WTC11 (cell line): Measurements from ENCODE around the gene SLC39A3. TPM values are rescaled to one million over a fixed set of nuclear protein-coding genes. Genes with fewer than 3 reads are reported as not detected.

Experiments used
- ATAC-seq: fragments of 200-7000 bp; cut with Tn5 transposase; 2 replicates; pipeline ENCODE4 v1.10.0; 2021; ENCODE audit warnings: mild to moderate bottlenecking, moderate library complexity
- CTCF ChIA-PET: fragments of 300-600 bp; sonication (Branson Sonifier 250); formaldehyde crosslinking; loops from one replicate; lab custom pipeline; 2021; ENCODE audit warnings: antibody characterized with exemption; lab: Charles Lee
- POLR2A ChIA-PET: fragments of 350-600 bp; sonication (Branson Sonifier 250); formaldehyde crosslinking; loops from one replicate; lab custom pipeline; 2021; ENCODE audit warnings: antibody characterized with exemption; lab: Charles Lee
- DNase-seq: peaks from one replicate; pipeline ENCODE4 v3.0.0; 2021; ENCODE audit warnings: low spot score
- H3K27ac Mint-ChIP-seq: 2 replicates; pipeline ENCODE4 v1.8.0; 2021; ENCODE audit warnings: mixed read lengths
- H3K27me3 Mint-ChIP-seq: 2 replicates; pipeline ENCODE4 v1.8.0; 2021; ENCODE audit warnings: low read depth, mild to moderate bottlenecking, moderate library complexity, mixed read lengths
- H3K36me3 Mint-ChIP-seq: 2 replicates; pipeline ENCODE4 v1.8.0; 2021; ENCODE audit warnings: mixed read lengths
- H3K4me1 Mint-ChIP-seq: 2 replicates; pipeline ENCODE4 v1.8.0; 2022; ENCODE audit warnings: mixed read lengths
- H3K4me3 Mint-ChIP-seq: 2 replicates; pipeline ENCODE4 v1.8.0; 2021; ENCODE audit warnings: mild to moderate bottlenecking, moderate library complexity, mixed read lengths
- H3K9me3 Mint-ChIP-seq: 2 replicates; pipeline ENCODE4 v1.8.0; 2021; ENCODE audit warnings: mixed read lengths
- E2F4 ChIP-seq: sonication (generic); formaldehyde crosslinking; IDR thresholded peaks from 2 replicates; pipeline ENCODE4 v1.8.1; 2022; ENCODE audit warnings: low read depth, mild to moderate bottlenecking, moderate library complexity, missing genetic modification reagents, borderline replicate concordance
- ESRRA ChIP-seq: sonication (generic); formaldehyde crosslinking; IDR thresholded peaks from 2 replicates; pipeline ENCODE4 v1.8.1; 2022; ENCODE audit warnings: mild to moderate bottlenecking, missing genetic modification reagents, borderline replicate concordance
- GRHL2 ChIP-seq: fragments of 250-450 bp; sonication (Bioruptor Pico); IDR thresholded peaks from 2 replicates; pipeline ENCODE4 v1.8.0; 2022; ENCODE audit warnings: mild to moderate bottlenecking, moderate library complexity; ENCODE audit not compliant: insufficient replicate concordance, severe bottlenecking
- IRF2 ChIP-seq: sonication (generic); formaldehyde crosslinking; IDR thresholded peaks from 2 replicates; pipeline ENCODE4 v1.8.0; 2022; ENCODE audit warnings: low read depth, missing genetic modification reagents, borderline replicate concordance
- KAT7 ChIP-seq: sonication (generic); formaldehyde crosslinking; IDR thresholded peaks from 2 replicates; pipeline ENCODE4 v1.8.1; 2023; ENCODE audit warnings: missing genetic modification reagents, mild to moderate bottlenecking, borderline replicate concordance
- MXD4 ChIP-seq: fragments of 250-450 bp; sonication (Bioruptor Pico); IDR thresholded peaks from 2 replicates; pipeline ENCODE4 v1.8.0; 2021; ENCODE audit warnings: mild to moderate bottlenecking, moderate library complexity, borderline replicate concordance
- NFATC4 ChIP-seq: fragments of 250-450 bp; sonication (Bioruptor Pico); IDR thresholded peaks from 2 replicates; pipeline ENCODE4 v1.9.0; 2021; ENCODE audit warnings: mild to moderate bottlenecking
- NFE2L1 ChIP-seq: sonication (generic); formaldehyde crosslinking; IDR thresholded peaks from 2 replicates; pipeline ENCODE4 v1.8.1; 2023; ENCODE audit warnings: missing genetic modification reagents
- NR3C1 ChIP-seq: sonication (generic); formaldehyde crosslinking; conservative IDR thresholded peaks from 2 replicates; pipeline ENCODE4 v1.8.1; 2023; ENCODE audit warnings: low read depth, mild to moderate bottlenecking, missing genetic modification reagents
- SMAD4 ChIP-seq: sonication (generic); formaldehyde crosslinking; IDR thresholded peaks from 2 replicates; pipeline ENCODE4 v1.8.0; 2022; ENCODE audit warnings: mild to moderate bottlenecking, missing genetic modification reagents
- TP53 ChIP-seq: sonication (generic); formaldehyde crosslinking; IDR thresholded peaks from 2 replicates; pipeline ENCODE4 v1.8.1; 2023; ENCODE audit warnings: mild to moderate bottlenecking, missing genetic modification reagents
- ZNF121 ChIP-seq: sonication (generic); formaldehyde crosslinking; IDR thresholded peaks from 2 replicates; pipeline ENCODE4 v1.8.0; 2023; ENCODE audit warnings: missing genetic modification reagents
- ZNF219 ChIP-seq: sonication (generic); formaldehyde crosslinking; IDR thresholded peaks from 2 replicates; pipeline ENCODE4 v1.8.0; 2023; ENCODE audit warnings: missing genetic modification reagents, mild to moderate bottlenecking, borderline replicate concordance
- ZNF263 ChIP-seq: sonication (generic); formaldehyde crosslinking; IDR thresholded peaks from 2 replicates; pipeline ENCODE4 v1.8.1; 2022; ENCODE audit warnings: low read depth, mild to moderate bottlenecking, moderate library complexity, missing genetic modification reagents
- ZNF317 ChIP-seq: sonication (generic); formaldehyde crosslinking; IDR thresholded peaks from 2 replicates; pipeline ENCODE4 v1.8.1; 2023; ENCODE audit warnings: low read depth, mild to moderate bottlenecking, moderate library complexity, missing genetic modification reagents, borderline replicate concordance
- total RNA-seq: library from RNA; stranded (reverse); gene quantifications from 3 replicates; pipeline ENCODE4 v1.2.3, GENCODE V29; 2021
- TF ChIP-seq, protein P1 (sequence below): fragments of 250-450 bp; sonication (Bioruptor Pico); IDR thresholded peaks from 2 replicates; pipeline ENCODE4 v2.1.2; 2022; ENCODE audit warnings: mild to moderate bottlenecking, moderate library complexity
- TF ChIP-seq, protein P2 (sequence below): sonication (generic); formaldehyde crosslinking; IDR thresholded peaks from 2 replicates; pipeline ENCODE4 v1.8.0; 2022; ENCODE audit warnings: mild to moderate bottlenecking, missing genetic modification reagents
- TF ChIP-seq, protein P3 (sequence below): fragments of 250-450 bp; sonication (Bioruptor Pico); IDR thresholded peaks from 2 replicates; pipeline ENCODE4 v1.9.0; 2021; ENCODE audit warnings: mild to moderate bottlenecking
- TF ChIP-seq, protein P4 (sequence below): sonication (generic); formaldehyde crosslinking; IDR thresholded peaks from 2 replicates; pipeline ENCODE4 v1.8.1; 2023; ENCODE audit warnings: mild to moderate bottlenecking, missing genetic modification reagents
- TF ChIP-seq, protein P5 (sequence below): sonication (generic); formaldehyde crosslinking; IDR thresholded peaks from 2 replicates; pipeline ENCODE4 v1.8.0; 2023; ENCODE audit warnings: mild to moderate bottlenecking, missing genetic modification reagents

Gene SLC39A3
- total RNA-seq, 1 experiment from 2014 or later = 38.0 TPM

DNA sequence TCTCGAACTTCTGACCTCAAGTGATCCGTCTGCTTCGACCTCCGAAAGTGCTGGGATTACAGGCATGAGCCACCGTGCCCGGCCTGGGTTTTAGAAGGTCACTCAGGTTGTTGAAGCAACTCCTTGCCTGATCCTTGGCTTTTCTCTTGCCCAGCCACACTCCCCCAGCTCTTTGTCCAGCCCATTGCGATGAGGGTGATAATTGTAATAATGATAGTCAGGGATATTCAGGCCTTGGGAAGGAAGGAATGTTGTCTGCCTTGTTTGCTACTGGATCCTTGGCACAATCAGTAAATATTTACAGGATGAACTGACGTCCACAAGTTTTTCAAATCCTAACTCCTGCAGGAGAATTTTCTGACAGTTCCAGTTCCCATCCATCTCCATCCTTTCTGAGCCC, 47.3 kb upstream of the SLC39A3 start (continued):
- TF ChIP-seq E2F4 = no peak
- no peak for TF ChIP-seq NR3C1 (CRISPR knock-in tag)
- no peak for TF ChIP-seq ZNF263 (CRISPR knock-in tag)
- TF ChIP-seq, protein P1, sequence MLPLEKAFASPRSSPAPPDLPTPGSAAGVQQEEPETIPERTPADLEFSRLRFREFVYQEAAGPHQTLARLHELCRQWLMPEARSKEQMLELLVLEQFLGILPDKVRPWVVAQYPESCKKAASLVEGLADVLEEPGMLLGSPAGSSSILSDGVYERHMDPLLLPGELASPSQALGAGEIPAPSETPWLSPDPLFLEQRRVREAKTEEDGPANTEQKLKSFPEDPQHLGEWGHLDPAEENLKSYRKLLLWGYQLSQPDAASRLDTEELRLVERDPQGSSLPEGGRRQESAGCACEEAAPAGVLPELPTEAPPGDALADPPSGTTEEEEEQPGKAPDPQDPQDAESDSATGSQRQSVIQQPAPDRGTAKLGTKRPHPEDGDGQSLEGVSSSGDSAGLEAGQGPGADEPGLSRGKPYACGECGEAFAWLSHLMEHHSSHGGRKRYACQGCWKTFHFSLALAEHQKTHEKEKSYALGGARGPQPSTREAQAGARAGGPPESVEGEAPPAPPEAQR (CRISPR knock-in tag) = no peak
- no peak for TF ChIP-seq MXD4
- TF ChIP-seq ESRRA (CRISPR knock-in tag) = no peak
- no peak for TF ChIP-seq ZNF121 (CRISPR knock-in tag)
- no peak for TF ChIP-seq KAT7 (CRISPR knock-in tag)
- TF ChIP-seq TP53 (CRISPR knock-in tag) = no peak
- TF ChIP-seq, protein P2, sequence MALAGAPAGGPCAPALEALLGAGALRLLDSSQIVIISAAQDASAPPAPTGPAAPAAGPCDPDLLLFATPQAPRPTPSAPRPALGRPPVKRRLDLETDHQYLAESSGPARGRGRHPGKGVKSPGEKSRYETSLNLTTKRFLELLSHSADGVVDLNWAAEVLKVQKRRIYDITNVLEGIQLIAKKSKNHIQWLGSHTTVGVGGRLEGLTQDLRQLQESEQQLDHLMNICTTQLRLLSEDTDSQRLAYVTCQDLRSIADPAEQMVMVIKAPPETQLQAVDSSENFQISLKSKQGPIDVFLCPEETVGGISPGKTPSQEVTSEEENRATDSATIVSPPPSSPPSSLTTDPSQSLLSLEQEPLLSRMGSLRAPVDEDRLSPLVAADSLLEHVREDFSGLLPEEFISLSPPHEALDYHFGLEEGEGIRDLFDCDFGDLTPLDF (CRISPR knock-in tag) = no peak
- TF ChIP-seq, protein P3, sequence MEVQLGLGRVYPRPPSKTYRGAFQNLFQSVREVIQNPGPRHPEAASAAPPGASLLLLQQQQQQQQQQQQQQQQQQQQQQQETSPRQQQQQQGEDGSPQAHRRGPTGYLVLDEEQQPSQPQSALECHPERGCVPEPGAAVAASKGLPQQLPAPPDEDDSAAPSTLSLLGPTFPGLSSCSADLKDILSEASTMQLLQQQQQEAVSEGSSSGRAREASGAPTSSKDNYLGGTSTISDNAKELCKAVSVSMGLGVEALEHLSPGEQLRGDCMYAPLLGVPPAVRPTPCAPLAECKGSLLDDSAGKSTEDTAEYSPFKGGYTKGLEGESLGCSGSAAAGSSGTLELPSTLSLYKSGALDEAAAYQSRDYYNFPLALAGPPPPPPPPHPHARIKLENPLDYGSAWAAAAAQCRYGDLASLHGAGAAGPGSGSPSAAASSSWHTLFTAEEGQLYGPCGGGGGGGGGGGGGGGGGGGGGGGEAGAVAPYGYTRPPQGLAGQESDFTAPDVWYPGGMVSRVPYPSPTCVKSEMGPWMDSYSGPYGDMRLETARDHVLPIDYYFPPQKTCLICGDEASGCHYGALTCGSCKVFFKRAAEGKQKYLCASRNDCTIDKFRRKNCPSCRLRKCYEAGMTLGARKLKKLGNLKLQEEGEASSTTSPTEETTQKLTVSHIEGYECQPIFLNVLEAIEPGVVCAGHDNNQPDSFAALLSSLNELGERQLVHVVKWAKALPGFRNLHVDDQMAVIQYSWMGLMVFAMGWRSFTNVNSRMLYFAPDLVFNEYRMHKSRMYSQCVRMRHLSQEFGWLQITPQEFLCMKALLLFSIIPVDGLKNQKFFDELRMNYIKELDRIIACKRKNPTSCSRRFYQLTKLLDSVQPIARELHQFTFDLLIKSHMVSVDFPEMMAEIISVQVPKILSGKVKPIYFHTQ (CRISPR knock-in tag) = no peak
- TF ChIP-seq IRF2 (CRISPR knock-in tag) = no peak
- TF ChIP-seq, protein P4, sequence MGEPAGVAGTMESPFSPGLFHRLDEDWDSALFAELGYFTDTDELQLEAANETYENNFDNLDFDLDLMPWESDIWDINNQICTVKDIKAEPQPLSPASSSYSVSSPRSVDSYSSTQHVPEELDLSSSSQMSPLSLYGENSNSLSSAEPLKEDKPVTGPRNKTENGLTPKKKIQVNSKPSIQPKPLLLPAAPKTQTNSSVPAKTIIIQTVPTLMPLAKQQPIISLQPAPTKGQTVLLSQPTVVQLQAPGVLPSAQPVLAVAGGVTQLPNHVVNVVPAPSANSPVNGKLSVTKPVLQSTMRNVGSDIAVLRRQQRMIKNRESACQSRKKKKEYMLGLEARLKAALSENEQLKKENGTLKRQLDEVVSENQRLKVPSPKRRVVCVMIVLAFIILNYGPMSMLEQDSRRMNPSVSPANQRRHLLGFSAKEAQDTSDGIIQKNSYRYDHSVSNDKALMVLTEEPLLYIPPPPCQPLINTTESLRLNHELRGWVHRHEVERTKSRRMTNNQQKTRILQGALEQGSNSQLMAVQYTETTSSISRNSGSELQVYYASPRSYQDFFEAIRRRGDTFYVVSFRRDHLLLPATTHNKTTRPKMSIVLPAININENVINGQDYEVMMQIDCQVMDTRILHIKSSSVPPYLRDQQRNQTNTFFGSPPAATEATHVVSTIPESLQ (CRISPR knock-in tag) = no peak

DNA sequence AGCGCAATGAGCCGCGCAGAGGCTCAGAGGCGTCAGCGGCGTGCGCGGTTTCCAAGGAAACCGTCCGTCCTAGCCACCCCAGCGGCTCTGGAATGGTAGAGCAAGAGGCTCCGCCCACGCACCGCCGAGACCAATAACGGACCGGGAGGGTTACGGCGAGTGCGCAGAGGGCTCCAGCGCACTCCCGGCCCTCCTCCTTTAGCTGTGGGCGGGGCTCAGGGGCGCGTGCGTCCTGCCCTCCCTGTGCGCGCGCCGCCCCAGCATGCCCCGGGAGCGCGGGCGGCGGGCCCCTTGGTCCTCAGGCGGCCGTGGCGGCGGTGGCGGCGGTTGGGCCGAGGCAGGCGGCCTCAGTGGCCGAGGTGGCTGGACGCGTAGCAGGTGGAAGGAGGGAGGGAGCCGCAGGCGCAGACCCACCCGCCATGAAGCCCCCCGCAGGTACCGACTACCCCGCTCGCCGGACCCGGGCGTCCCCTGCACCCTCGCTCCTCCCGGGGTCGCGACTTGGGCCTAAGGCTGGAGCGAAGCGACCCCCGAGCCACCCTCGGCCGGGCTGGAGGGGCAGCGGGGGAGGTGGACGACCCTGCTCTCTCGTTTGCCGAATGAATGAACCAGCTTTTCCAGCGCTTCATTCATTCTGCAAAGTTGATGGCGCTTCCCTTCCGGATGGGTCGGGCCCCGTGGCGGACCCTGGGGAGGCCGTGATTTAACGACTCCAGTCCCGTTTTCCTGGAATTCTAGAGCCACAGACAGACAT, 45.6 kb upstream of the SLC39A3 start, which contains the start of gene THOP1:
Gene THOP1 (plus strand): TSS at position 260 of the 754 bp plus-strand sequence. CDS start 160 bp downstream, at position 420.
- Mint-ChIP-seq H3K4me3 (peak within 1 kb of the TSS; percentile 94), H3K4me1 (peaks cover 27% of the 10 kb centered on the region), H3K27me3 (peaks cover 4% of the 10 kb centered on the region; the same call in 1 of the 2 replicates), H3K27ac (peak within 1 kb of the TSS; percentile 81), H3K9me3 (peaks cover 7% of the 10 kb centered on the region), H3K36me3 (peaks cover 12% of the 10 kb centered on the region)
- DNase-seq (peak; percentile 99), ATAC-seq (peak; percentile 94)
- POLR2A ChIA-PET = interaction anchor here (1.2 kb wide), 1 partner anchor 35 kb away, joined by 3 read pairs; the partner anchor contains the start of gene ZNF554
- CTCF ChIA-PET = interaction anchor here (0.6 to 1.3 kb wide), 4 partner anchors 55 to 319 kb away, joined by 4 to 10 read pairs (median 6); partner anchors contain the start of gene ZNF555
- TF ChIP-seq SMAD4 (no peak), ZNF219 (CRISPR knock-in tag) (no peak), TP53 (CRISPR knock-in tag) (no peak), NFATC4 (no peak), GRHL2 (CRISPR knock-in tag) (no peak), NFE2L1 (CRISPR knock-in tag) (peak; percentile 48; the same call in 1 of the 2 replicates), ZNF317 (no peak)
- TF ChIP-seq, protein P5, sequence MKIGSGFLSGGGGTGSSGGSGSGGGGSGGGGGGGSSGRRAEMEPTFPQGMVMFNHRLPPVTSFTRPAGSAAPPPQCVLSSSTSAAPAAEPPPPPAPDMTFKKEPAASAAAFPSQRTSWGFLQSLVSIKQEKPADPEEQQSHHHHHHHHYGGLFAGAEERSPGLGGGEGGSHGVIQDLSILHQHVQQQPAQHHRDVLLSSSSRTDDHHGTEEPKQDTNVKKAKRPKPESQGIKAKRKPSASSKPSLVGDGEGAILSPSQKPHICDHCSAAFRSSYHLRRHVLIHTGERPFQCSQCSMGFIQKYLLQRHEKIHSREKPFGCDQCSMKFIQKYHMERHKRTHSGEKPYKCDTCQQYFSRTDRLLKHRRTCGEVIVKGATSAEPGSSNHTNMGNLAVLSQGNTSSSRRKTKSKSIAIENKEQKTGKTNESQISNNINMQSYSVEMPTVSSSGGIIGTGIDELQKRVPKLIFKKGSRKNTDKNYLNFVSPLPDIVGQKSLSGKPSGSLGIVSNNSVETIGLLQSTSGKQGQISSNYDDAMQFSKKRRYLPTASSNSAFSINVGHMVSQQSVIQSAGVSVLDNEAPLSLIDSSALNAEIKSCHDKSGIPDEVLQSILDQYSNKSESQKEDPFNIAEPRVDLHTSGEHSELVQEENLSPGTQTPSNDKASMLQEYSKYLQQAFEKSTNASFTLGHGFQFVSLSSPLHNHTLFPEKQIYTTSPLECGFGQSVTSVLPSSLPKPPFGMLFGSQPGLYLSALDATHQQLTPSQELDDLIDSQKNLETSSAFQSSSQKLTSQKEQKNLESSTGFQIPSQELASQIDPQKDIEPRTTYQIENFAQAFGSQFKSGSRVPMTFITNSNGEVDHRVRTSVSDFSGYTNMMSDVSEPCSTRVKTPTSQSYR (CRISPR knock-in tag) = no peak
